Kidney epithelial cell (primary cell): ENCODE results near the gene GALNT1. TPM values are rescaled to one million over a fixed set of nuclear protein-coding genes. Genes with fewer than 3 reads are reported as not detected.

Source experiments
- DNase-seq: peaks from one replicate; pipeline ENCODE4 v3.0.0-alpha.2; 2010; ENCODE audit warnings: low read depth
- H3K27me3 ChIP-seq: 2 replicates; pipeline ENCODE4 v1.6.0; 2011; ENCODE audit warnings: low read length; ENCODE audit not compliant: control insufficient read depth, insufficient read depth
- H3K36me3 ChIP-seq: 2 replicates; pipeline ENCODE4 v1.5.1; 2011; ENCODE audit warnings: low read length; ENCODE audit not compliant: control insufficient read depth, insufficient read depth
- H3K4me3 ChIP-seq: 2 replicates; pipeline ENCODE4 v1.5.1; 2011; ENCODE audit warnings: low read depth, mild to moderate bottlenecking, control low read depth, low read length
- CTCF ChIP-seq: IDR thresholded peaks from 2 replicates; pipeline ENCODE4 v1.5.1; 2011; ENCODE audit warnings: mild to moderate bottlenecking, moderate library complexity, low read length, control low read depth, inconsistent platforms; ENCODE audit not compliant: insufficient read depth, poor library complexity, severe bottlenecking
- total RNA-seq: library from RNA; depleted of rRNA; stranded (reverse); fragments of >200 nt; gene quantifications from 2 replicates; pipeline ENCODE4 v1.2.3, GENCODE V29; 2015

GALNT1 gene
- total RNA-seq, 1 donor from 2014 or later = 53.2 TPM

GRCh38 chr18:35593859-35594258 lies 12.3 kb downstream of the GALNT1 start:
- TF ChIP-seq CTCF = no peak
- no peaks in the 10 kb centered on the region for H3K36me3 ChIP-seq
- DNase-seq = no peak
- no peak overlapping the region for H3K4me3 ChIP-seq
- no peaks in the 10 kb centered on the region for H3K27me3 ChIP-seq

- no peaks in the 10 kb centered on the region for H3K27me3 ChIP-seq
- no peak for DNase-seq
- H3K36me3 ChIP-seq = no peaks in the 10 kb centered on the region
- no peak for TF ChIP-seq CTCF
- H3K4me3 ChIP-seq = no peak overlapping the region
Measured at GRCh38 chr18:35597758-35598157, 16.2 kb downstream of the GALNT1 start.

- no peak for TF ChIP-seq CTCF
- H3K36me3 ChIP-seq = no peaks in the 10 kb centered on the region
- no peak for DNase-seq
- H3K27me3 ChIP-seq = no peaks in the 10 kb centered on the region
- H3K4me3 ChIP-seq = no peak overlapping the region
Measured at GRCh38 chr18:35602193-35602820, 20.8 kb downstream of the GALNT1 start.

DNA sequence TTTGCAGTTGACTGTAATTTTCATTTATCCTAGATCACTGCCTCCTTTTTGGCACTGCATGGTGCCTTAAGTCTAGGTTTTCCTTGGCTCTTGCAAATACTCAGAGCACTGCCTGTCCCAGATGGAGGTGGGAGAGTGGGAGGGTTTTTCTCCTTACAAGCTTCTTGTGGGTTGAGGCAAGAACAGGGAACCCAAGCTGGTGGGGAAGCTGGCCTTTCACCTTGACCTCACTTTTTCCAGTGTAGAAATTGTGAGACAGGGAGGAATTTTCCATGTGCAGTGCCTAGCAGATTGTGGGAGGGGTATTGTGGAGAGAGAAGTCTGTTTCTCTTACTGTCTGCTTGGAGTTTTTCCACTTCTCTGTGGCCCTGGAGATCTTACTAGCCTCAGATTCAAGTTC lies 21.5 kb downstream of the GALNT1 start:
- Histone ChIP-seq H3K36me3 (no peaks in the 10 kb centered on the region), H3K4me3 (no peak overlapping the region), H3K27me3 (no peaks in the 10 kb centered on the region)
- DNase-seq = no peak
- TF ChIP-seq CTCF = no peak

GRCh38 chr18:35603528-35603927 lies 22.0 kb downstream of the GALNT1 start:
- no peak for TF ChIP-seq CTCF
- Histone ChIP-seq H3K36me3 (no peaks in the 10 kb centered on the region), H3K4me3 (no peak overlapping the region), H3K27me3 (no peaks in the 10 kb centered on the region)
- DNase-seq = no peak

GRCh38 chr18:35604369-35604768 lies 22.8 kb downstream of the GALNT1 start:
- no peaks in the 10 kb centered on the region for H3K36me3 ChIP-seq
- no peak for TF ChIP-seq CTCF
- DNase-seq = no peak
- no peak overlapping the region for H3K4me3 ChIP-seq
- no peaks in the 10 kb centered on the region for H3K27me3 ChIP-seq
